HCT116 (cell line): ENCODE measurements around the gene RUNX1. TPM values are rescaled to one million over a fixed set of nuclear protein-coding genes. Genes with fewer than 3 reads are reported as not detected.
A peak's percentile ranks its signal among the peaks of the same experiment; 100 is the strongest.

Experiments
- ATAC-seq: fragments of 200-7000 bp; cut with Tn5 transposase; 2 replicates; pipeline ENCODE4 v1.9.1; 2020; ENCODE audit warnings: mild to moderate bottlenecking, moderate library complexity
- BruUV-seq: library from RNA; stranded (reverse); fragments of 400-500 nt; replicated peaks from 2 replicates; lab custom pipeline; 2021; lab: Mats Ljungman, UMichigan
- CTCF ChIA-PET: fragments of 300-600 bp; sonication (Branson Sonifier 250); formaldehyde crosslinking; loops from one replicate; lab custom pipeline; 2021; ENCODE audit warnings: antibody characterized with exemption; lab: Charles Lee
- POLR2A ChIA-PET: fragments of 300-600, 350-600 bp; sonication (Branson Sonifier 250); formaldehyde crosslinking; loops from one replicate; lab custom pipeline; 2021; ENCODE audit warnings: antibody characterized with exemption; lab: Charles Lee
- RAD21 ChIA-PET, 2 experiments: fragments of 300-600 bp; sonication (Branson Sonifier 250); formaldehyde crosslinking; loops; one replicate each; lab custom pipeline; 2023; ENCODE audit warnings: low total read pairs in 2 of 2; ENCODE audit not compliant: uncharacterized antibody in 2 of 2, unreplicated experiment in 2 of 2, low non-redundant PET in 1 of 2; lab: Charles Lee
- DNase-seq: peaks from one replicate; pipeline ENCODE4 v3.0.0-alpha.2; 2010; ENCODE audit warnings: low read depth, low spot score
- H2AFZ ChIP-seq: fragments of 200-600 bp; shearing (Covaris generic), sonication (generic); 2 replicates; pipeline ENCODE4 v1.6.1; 2017; ENCODE audit warnings: low read depth, mixed run types, mixed read lengths, antibody characterized with exemption, low read length; ENCODE audit not compliant: poor library complexity, severe bottlenecking
- H3K27ac ChIP-seq: 2 replicates; pipeline ENCODE4 v1.5.1; 2012; ENCODE audit warnings: low read depth, low read length
- H3K27me3 ChIP-seq: fragments of 200-600 bp; sonication (generic); 2 replicates; pipeline ENCODE4 v1.6.1; 2016; ENCODE audit warnings: mixed run types, low read length, mixed read lengths; ENCODE audit not compliant: insufficient read depth
- H3K36me3 ChIP-seq, 2 experiments: fragments of 200-500 bp in 1 of 2; fragments of 200-600 bp in 1 of 2; sonication (Bioruptor generic) in 1 of 2; sonication (generic) in 1 of 2; 2 replicates each; pipeline versions ENCODE4 v1.5.1 to v1.6.1; 2014 to 2016; ENCODE audit warnings: low read length in 2 of 2, inconsistent platforms in 1 of 2, mixed read lengths in 1 of 2, mixed run types in 1 of 2; ENCODE audit not compliant: insufficient read depth in 2 of 2, control insufficient read depth in 1 of 2
- H3K4me1 ChIP-seq, 2 experiments: fragments of 200-600 bp in 1 of 2; sonication (generic) in 1 of 2; 2 replicates each; pipeline versions ENCODE4 v1.5.1 to v1.6.1; 2012 to 2017; ENCODE audit warnings: low read length in 2 of 2, inconsistent platforms in 1 of 2, mild to moderate bottlenecking in 1 of 2, mixed read lengths in 1 of 2, mixed run types in 1 of 2, moderate library complexity in 1 of 2; ENCODE audit not compliant: insufficient read depth in 2 of 2, control insufficient read depth in 1 of 2
- H3K4me2 ChIP-seq: fragments of 200-600 bp; sonication (generic); 2 replicates; pipeline ENCODE4 v1.6.1; 2017; ENCODE audit warnings: mixed run types, low read length, mixed read lengths
- H3K4me3 ChIP-seq, 2 experiments: fragments of 200-600 bp in 1 of 2; sonication (generic) in 1 of 2; replicated peaks in 1 of 2; 2 replicates each; pipeline ENCODE4 v1.5.1; 2011 to 2016; ENCODE audit warnings: low read length in 2 of 2, control low read depth in 1 of 2, low read depth in 1 of 2, mild to moderate bottlenecking in 1 of 2, mixed read lengths in 1 of 2, mixed run types in 1 of 2
- H3K79me2 ChIP-seq: fragments of 200-600 bp; sonication (generic); 2 replicates; pipeline ENCODE4 v1.6.1; 2017; ENCODE audit warnings: mild to moderate bottlenecking, mixed run types, low read length, moderate library complexity, mixed read lengths; ENCODE audit not compliant: insufficient read depth
- H3K9ac ChIP-seq: fragments of 200-600 bp; sonication (generic); 2 replicates; pipeline ENCODE4 v1.6.1; 2016; ENCODE audit warnings: low read length, mixed read lengths
- H3K9me2 ChIP-seq: fragments of 200-600 bp; sonication (generic), shearing (Covaris generic); 2 replicates; pipeline ENCODE4 v1.6.1; 2017; ENCODE audit warnings: mixed run types, mild to moderate bottlenecking, moderate library complexity; ENCODE audit not compliant: insufficient read depth
- H3K9me3 ChIP-seq, 2 experiments: fragments of 200-500 bp in 1 of 2; fragments of 200-600 bp in 1 of 2; sonication (Bioruptor generic) in 1 of 2; sonication (generic) in 1 of 2; 2 replicates each; pipeline ENCODE4 v1.6.1; 2014 to 2017; ENCODE audit warnings: low read length in 2 of 2, mixed read lengths in 2 of 2, inconsistent platforms in 1 of 2, low read depth in 1 of 2, mild to moderate bottlenecking in 1 of 2, mixed run types in 1 of 2, moderate library complexity in 1 of 2; ENCODE audit not compliant: control insufficient read depth in 1 of 2, insufficient read depth in 1 of 2
- H4K20me1 ChIP-seq: fragments of 200-600 bp; sonication (generic), shearing (Covaris generic); 2 replicates; pipeline ENCODE4 v1.6.1; 2017; ENCODE audit warnings: mixed run types, mild to moderate bottlenecking, moderate library complexity; ENCODE audit not compliant: insufficient read depth
- CBX3 ChIP-seq: IDR thresholded peaks from 2 replicates; pipeline ENCODE4 v1.6.1; 2012; ENCODE audit warnings: low read depth
- FOSL1 ChIP-seq: IDR thresholded peaks from 2 replicates; pipeline ENCODE4 v1.6.1; 2012; ENCODE audit warnings: low read depth
- RAD21 ChIP-seq: IDR thresholded peaks from 2 replicates; pipeline ENCODE4 v1.6.1; 2012; ENCODE audit warnings: low read depth, mild to moderate bottlenecking
- ZFX ChIP-seq: fragments of 450-650 bp; IDR thresholded peaks from 2 replicates; pipeline ENCODE4 v1.6.1; 2017
- intact Hi-C: fragments of 100-400 bp; cut with micrococcal nuclease; formaldehyde crosslinking; loops from 2 replicates; pipeline ENCODE4 v1.10.0; 2022
- total RNA-seq: library from RNA; stranded (reverse); gene quantifications from one replicate; pipeline ENCODE4 v1.2.1, GENCODE V29; 2021; ENCODE audit not compliant: unreplicated experiment
- TF ChIP-seq, protein P1 (sequence below): IDR thresholded peaks from 2 replicates; pipeline ENCODE4 v1.6.1; 2012
- TF ChIP-seq, protein P2 (sequence below): IDR thresholded peaks from 2 replicates; pipeline ENCODE4 v1.6.1; 2012; ENCODE audit warnings: low read depth

The RUNX1 gene
- total RNA-seq, 1 experiment from 2014 or later: 33.5 TPM

- no peak overlapping the region for H3K9ac ChIP-seq
- ChIA-PET POLR2A (no interaction called here), RAD21 (no interaction called here), CTCF (no interaction called here)
- intact Hi-C loops: no loop called here
- peak; percentile 59; the same call in 1 of the 2 replicates for ATAC-seq
- no peaks in the 10 kb centered on the region for H3K9me3 ChIP-seq
- H3K36me3 ChIP-seq: no peaks in the 10 kb centered on the region
- no TSS peak for BruUV-seq
- peaks cover 5 to 15% of the 10 kb centered on the region in 2 experiments for H3K4me1 ChIP-seq
- H3K79me2 ChIP-seq: no peaks in the 10 kb centered on the region
- DNase-seq: no peak
- no peaks in the 10 kb centered on the region for H3K9me2 ChIP-seq
- no peaks in the 10 kb centered on the region; the same call in 1 of the 2 replicates for H3K27me3 ChIP-seq
- H2AFZ ChIP-seq: no peak overlapping the region
- H3K4me2 ChIP-seq: peak overlapping the region; percentile 41
- H3K27ac ChIP-seq: no peak overlapping the region
- TF ChIP-seq, protein P1, sequence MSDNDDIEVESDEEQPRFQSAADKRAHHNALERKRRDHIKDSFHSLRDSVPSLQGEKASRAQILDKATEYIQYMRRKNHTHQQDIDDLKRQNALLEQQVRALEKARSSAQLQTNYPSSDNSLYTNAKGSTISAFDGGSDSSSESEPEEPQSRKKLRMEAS: no peak
- TF ChIP-seq FOSL1 (peak; percentile 14; the same call in 1 of the 2 replicates), ZFX (no peak)
- TF ChIP-seq, all 23 proteins: peak for 1
- no peak overlapping the region for H3K4me3 ChIP-seq
- no peaks in the 10 kb centered on the region for H4K20me1 ChIP-seq
Observed at GRCh38 chr21:34915364-34915841, 133.7 kb downstream of the RUNX1 start.

GRCh38 chr21:34914239-34914638 lies 134.9 kb downstream of the RUNX1 start:
- ChIA-PET RAD21 (no interaction called here), CTCF (no interaction called here), POLR2A (no interaction called here)
- Histone ChIP-seq H3K9ac (no peak overlapping the region), H3K4me1 (peaks cover 5 to 15% of the 10 kb centered on the region in 2 experiments), H3K36me3 (no peaks in the 10 kb centered on the region), H4K20me1 (no peaks in the 10 kb centered on the region), H3K9me2 (no peaks in the 10 kb centered on the region), H3K4me2 (no peak overlapping the region), H3K9me3 (no peaks in the 10 kb centered on the region), H3K79me2 (no peaks in the 10 kb centered on the region), H3K27me3 (no peaks in the 10 kb centered on the region; the same call in 1 of the 2 replicates), H2AFZ (no peak overlapping the region), H3K27ac (no peak overlapping the region), H3K4me3 (no peak overlapping the region)
- no TSS peak for BruUV-seq
- DNase-seq: no peak
- TF ChIP-seq, protein P2, sequence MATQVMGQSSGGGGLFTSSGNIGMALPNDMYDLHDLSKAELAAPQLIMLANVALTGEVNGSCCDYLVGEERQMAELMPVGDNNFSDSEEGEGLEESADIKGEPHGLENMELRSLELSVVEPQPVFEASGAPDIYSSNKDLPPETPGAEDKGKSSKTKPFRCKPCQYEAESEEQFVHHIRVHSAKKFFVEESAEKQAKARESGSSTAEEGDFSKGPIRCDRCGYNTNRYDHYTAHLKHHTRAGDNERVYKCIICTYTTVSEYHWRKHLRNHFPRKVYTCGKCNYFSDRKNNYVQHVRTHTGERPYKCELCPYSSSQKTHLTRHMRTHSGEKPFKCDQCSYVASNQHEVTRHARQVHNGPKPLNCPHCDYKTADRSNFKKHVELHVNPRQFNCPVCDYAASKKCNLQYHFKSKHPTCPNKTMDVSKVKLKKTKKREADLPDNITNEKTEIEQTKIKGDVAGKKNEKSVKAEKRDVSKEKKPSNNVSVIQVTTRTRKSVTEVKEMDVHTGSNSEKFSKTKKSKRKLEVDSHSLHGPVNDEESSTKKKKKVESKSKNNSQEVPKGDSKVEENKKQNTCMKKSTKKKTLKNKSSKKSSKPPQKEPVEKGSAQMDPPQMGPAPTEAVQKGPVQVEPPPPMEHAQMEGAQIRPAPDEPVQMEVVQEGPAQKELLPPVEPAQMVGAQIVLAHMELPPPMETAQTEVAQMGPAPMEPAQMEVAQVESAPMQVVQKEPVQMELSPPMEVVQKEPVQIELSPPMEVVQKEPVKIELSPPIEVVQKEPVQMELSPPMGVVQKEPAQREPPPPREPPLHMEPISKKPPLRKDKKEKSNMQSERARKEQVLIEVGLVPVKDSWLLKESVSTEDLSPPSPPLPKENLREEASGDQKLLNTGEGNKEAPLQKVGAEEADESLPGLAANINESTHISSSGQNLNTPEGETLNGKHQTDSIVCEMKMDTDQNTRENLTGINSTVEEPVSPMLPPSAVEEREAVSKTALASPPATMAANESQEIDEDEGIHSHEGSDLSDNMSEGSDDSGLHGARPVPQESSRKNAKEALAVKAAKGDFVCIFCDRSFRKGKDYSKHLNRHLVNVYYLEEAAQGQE: no peak
- TF ChIP-seq CBX3 (no peak), RAD21 (no peak)
- no peak for ATAC-seq
- intact Hi-C loops: no loop called here
